ENCODE results near the gene UST.

- TF ChIP-seq POLR2AphosphoS5 (IDR thresholded peaks at IDR 0.05), result no peak
- TF ChIP-seq CTCF (IDR thresholded peaks at IDR 0.05; ENCODE audit: poor library complexity, severe bottlenecking), result no peak
- TF ChIP-seq SMC3 (conservative IDR thresholded peaks at IDR 0.05; ENCODE audit: poor library complexity), result no peak
Measured at GRCh38 chr6:148807784-148808183, 61.0 kb downstream of the UST start.
